ENCODE data around the gene PTCHD4.

PTCHD4 gene

GRCh38 chr6:48069280-48069679 lies 41.7 kb downstream of the PTCHD4 start:
- H3K36me3 ChIP-seq (ENCODE audit: control insufficient read depth, insufficient read depth, low read length) = no peaks in the 10 kb centered on the region
- peaks cover 11% of the 10 kb centered on the region for H3K4me1 ChIP-seq (ENCODE audit: control insufficient read depth, insufficient read depth, low read length)
- H3K27me3 ChIP-seq (ENCODE audit: control insufficient read depth, insufficient read depth, low read length) = peaks cover 41% of the 10 kb centered on the region
- H3K9me3 ChIP-seq (ENCODE audit: control insufficient read depth, insufficient read depth, low read length) = no peaks in the 10 kb centered on the region
- peak overlapping the region; percentile 57 for H3K4me3 ChIP-seq (ENCODE audit: low read depth, low read length)
- no peak overlapping the region for H3K9ac ChIP-seq (ENCODE audit: low read depth, low read length)

- Histone ChIP-seq H3K9ac (ENCODE audit: low read depth, low read length) (peak overlapping the region; percentile 39), H3K4me1 (ENCODE audit: control insufficient read depth, insufficient read depth, low read length) (peaks cover 9% of the 10 kb centered on the region), H3K27me3 (ENCODE audit: control insufficient read depth, insufficient read depth, low read length) (peaks cover 41% of the 10 kb centered on the region), H3K36me3 (ENCODE audit: control insufficient read depth, insufficient read depth, low read length) (no peaks in the 10 kb centered on the region), H3K4me3 (ENCODE audit: low read depth, low read length) (peak overlapping the region; percentile 57), H3K9me3 (ENCODE audit: control insufficient read depth, insufficient read depth, low read length) (no peaks in the 10 kb centered on the region)
These were observed 42.4 kb downstream of the PTCHD4 start for GRCh38 chr6:48068278-48069251.

DNA sequence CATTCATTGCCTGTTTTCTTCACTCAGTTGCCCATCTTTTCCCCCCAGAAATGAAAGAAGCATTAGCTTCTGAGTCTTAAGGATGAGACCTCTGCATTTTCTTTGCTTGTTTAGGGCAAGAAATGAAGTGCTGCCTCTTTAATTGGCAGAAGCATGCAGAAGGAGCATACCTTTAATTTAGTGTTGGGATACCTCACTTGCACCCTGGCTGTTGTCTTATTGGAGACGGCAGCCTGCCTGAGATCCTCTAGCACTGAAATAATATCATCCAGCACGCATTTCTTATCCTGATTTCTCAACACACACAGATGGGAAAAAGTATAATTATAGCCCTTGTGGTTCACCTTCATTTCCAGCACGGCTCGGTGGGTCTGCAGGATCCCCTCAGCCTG lies 43.1 kb downstream of the PTCHD4 start:
- H3K9ac ChIP-seq (ENCODE audit: low read depth, low read length) = peak overlapping the region; percentile 39
- peaks cover 6% of the 10 kb centered on the region for H3K4me1 ChIP-seq (ENCODE audit: control insufficient read depth, insufficient read depth, low read length)
- H3K9me3 ChIP-seq (ENCODE audit: control insufficient read depth, insufficient read depth, low read length) = no peaks in the 10 kb centered on the region
- H3K36me3 ChIP-seq (ENCODE audit: control insufficient read depth, insufficient read depth, low read length) = no peaks in the 10 kb centered on the region
- H3K27me3 ChIP-seq (ENCODE audit: control insufficient read depth, insufficient read depth, low read length) = peaks cover 45% of the 10 kb centered on the region
- H3K4me3 ChIP-seq (ENCODE audit: low read depth, low read length) = peak overlapping the region; percentile 50

- H3K9ac ChIP-seq (ENCODE audit: low read depth, low read length) = no peak overlapping the region
- peaks cover 6% of the 10 kb centered on the region for H3K4me1 ChIP-seq (ENCODE audit: control insufficient read depth, insufficient read depth, low read length)
- peaks cover 45% of the 10 kb centered on the region for H3K27me3 ChIP-seq (ENCODE audit: control insufficient read depth, insufficient read depth, low read length)
- H3K4me3 ChIP-seq (ENCODE audit: low read depth, low read length) = no peak overlapping the region
- H3K9me3 ChIP-seq (ENCODE audit: control insufficient read depth, insufficient read depth, low read length) = no peaks in the 10 kb centered on the region
- H3K36me3 ChIP-seq (ENCODE audit: control insufficient read depth, insufficient read depth, low read length) = no peaks in the 10 kb centered on the region
These were observed 43.8 kb downstream of the PTCHD4 start for GRCh38 chr6:48067148-48067712.

DNA sequence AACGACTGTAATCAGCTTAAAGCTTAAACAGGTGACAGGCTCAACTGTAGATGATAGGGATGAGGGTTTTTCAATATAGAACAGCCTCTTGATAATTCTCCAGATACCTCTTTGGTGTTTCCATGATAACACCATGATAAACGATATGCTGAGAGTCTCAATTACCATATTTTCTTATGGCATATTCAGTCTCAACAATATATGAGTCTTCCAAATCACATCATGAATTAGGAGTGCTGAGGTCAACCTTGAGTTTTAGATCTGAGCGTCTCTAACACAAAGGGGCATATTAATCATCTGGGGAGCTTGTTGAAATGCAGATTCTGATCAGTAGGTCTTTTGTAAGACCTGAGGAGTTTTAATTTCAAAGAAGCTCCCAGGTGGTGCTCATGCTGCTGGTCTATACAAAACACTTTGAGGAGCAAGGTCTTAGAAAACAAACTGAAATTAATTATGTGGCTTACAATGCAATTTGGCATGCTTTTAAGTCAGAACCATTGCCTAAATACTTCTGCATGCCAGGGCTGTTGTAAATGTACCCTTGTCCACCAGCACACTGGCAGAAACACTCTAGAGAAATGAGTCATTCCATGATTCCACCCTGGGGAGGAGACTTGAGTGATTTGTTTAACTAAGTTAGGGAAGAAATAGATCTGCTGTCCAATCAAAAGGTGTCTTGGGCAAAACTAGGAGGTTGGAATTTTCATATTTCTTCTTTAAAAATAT lies 49.6 kb downstream of the PTCHD4 start:
- no peaks in the 10 kb centered on the region for H3K9me3 ChIP-seq (ENCODE audit: control insufficient read depth, insufficient read depth, low read length)
- H3K4me1 ChIP-seq (ENCODE audit: control insufficient read depth, insufficient read depth, low read length) = no peaks in the 10 kb centered on the region
- peaks cover 5% of the 10 kb centered on the region for H3K27me3 ChIP-seq (ENCODE audit: control insufficient read depth, insufficient read depth, low read length)
- H3K4me3 ChIP-seq (ENCODE audit: low read depth, low read length) = no peak overlapping the region
- no peaks in the 10 kb centered on the region for H3K36me3 ChIP-seq (ENCODE audit: control insufficient read depth, insufficient read depth, low read length)
- no peak overlapping the region for H3K9ac ChIP-seq (ENCODE audit: low read depth, low read length)
